Epithelial cell of proximal tubule (primary cell): ENCODE measurements around the gene SCP2. TPM values are rescaled to one million over a fixed set of nuclear protein-coding genes. Genes with fewer than 3 reads are reported as not detected.

Source experiments
- DNase-seq: peaks from one replicate; pipeline ENCODE4 v3.0.0-alpha.2; 2011; ENCODE audit warnings: low read depth
- H3K4me3 ChIP-seq: 2 replicates; pipeline ENCODE4 v1.5.1; 2011; ENCODE audit warnings: low read depth, mild to moderate bottlenecking, low read length
- total RNA-seq: library from RNA; depleted of rRNA; stranded (reverse); fragments of >200 nt; gene quantifications from 2 replicates; pipeline ENCODE4 v1.2.3, GENCODE V29; 2015
- TF ChIP-seq, protein P1 (sequence below): conservative IDR thresholded peaks from 2 replicates; pipeline ENCODE4 v1.5.1; 2012; ENCODE audit warnings: low read depth, mild to moderate bottlenecking, low read length

The SCP2 gene
- total RNA-seq, 1 donor from 2014 or later: 110 TPM

DNA sequence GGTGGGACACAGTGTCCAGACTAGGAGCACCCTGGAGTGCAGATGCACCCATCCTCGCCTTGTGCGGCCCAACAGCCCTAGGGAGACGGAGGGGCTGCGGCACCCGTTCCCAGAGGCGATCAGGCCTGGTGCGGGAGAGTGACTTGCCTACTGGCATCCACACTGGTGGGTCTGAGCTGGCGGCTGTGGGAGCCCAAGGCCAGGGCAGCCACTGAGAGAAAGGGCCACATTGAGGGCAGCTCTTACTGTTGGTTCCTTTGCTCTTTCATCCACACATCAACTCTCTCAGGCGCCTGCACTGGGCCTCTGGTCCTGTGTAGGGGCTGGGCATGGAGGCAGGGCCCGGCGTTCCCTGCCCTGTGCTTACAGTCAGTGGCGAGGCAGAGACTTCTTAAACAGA lies 143.5 kb downstream of the SCP2 start:
- H3K4me3 ChIP-seq: no peak overlapping the region
- DNase-seq: no peak
- TF ChIP-seq, protein P1, sequence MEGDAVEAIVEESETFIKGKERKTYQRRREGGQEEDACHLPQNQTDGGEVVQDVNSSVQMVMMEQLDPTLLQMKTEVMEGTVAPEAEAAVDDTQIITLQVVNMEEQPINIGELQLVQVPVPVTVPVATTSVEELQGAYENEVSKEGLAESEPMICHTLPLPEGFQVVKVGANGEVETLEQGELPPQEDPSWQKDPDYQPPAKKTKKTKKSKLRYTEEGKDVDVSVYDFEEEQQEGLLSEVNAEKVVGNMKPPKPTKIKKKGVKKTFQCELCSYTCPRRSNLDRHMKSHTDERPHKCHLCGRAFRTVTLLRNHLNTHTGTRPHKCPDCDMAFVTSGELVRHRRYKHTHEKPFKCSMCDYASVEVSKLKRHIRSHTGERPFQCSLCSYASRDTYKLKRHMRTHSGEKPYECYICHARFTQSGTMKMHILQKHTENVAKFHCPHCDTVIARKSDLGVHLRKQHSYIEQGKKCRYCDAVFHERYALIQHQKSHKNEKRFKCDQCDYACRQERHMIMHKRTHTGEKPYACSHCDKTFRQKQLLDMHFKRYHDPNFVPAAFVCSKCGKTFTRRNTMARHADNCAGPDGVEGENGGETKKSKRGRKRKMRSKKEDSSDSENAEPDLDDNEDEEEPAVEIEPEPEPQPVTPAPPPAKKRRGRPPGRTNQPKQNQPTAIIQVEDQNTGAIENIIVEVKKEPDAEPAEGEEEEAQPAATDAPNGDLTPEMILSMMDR: no peak

DNA sequence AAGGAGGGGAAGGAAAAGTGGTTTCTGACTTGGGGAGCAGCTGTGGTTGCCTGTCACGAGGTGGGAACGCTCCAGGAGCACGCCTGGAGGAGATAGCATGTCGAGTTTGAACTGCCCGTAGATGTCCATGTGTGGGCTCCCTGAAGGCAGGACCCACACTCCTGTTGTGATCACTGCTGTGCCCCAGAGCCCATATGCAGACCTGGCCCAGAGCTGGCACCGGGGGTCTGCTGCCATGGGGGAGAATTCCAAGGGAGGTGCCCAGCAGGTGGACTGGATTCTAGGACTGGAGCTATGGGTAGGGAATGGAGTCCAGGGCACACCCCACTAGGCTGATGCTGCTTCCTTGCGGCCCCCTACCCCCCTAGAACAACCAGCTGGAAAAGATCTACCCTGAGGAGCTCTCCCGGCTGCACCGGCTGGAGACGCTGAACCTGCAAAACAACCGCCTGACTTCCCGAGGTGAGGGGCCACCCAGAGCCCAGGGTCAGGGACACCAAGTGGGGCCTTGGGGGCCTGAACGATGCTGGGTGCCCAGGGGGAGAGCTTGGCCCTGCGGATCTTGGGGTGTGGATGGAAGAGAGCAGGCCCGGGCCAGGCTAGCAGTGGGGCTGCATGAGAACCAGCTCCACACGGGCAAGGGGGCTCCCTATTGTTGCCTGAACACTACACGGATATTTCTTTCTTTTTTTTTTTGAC lies 144.2 kb downstream of the SCP2 start:
- no peak for DNase-seq
- no peak overlapping the region for H3K4me3 ChIP-seq
- TF ChIP-seq, protein P1: no peak

DNA sequence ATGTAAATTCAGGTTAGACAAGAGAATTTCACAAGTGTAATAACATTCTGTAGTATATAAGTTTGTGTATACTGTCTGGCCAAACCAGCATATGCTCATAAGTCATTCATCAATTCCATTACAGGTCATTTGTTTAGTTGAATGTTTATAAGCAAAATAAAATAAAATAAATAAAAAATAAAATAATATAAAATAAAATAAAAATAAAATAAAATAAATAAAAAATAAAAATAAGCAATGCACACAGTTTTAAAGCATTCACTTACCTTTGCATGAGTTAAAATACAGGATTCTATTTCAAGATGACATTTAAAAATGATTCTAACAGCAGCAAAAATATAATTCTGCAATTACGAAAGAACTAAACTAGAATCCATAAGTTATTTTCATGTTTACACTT lies 144.8 kb downstream of the SCP2 start:
- TF ChIP-seq, protein P1: no peak
- no peak overlapping the region for H3K4me3 ChIP-seq
- DNase-seq: no peak

DNA sequence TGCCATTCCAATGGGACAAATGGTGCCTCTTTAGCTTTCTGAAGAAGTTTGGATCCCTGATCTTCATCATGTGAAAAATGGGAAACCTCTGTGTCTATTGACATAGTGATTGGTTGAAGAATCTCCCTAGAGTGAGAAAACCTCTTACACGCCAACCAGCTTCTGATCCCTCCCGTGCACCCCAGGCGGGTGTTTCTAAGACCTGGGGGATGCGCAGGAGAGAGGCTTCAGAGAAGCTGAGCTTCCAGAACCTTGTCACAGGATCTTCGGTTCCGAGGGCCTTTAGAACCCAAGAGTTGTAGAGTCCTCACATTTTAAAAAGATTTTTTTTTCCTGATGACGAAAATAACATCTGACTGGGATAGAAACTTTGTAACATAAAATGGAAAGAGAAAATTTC lies 146.2 kb downstream of the SCP2 start:
- TF ChIP-seq, protein P1: no peak
- DNase-seq: no peak
- no peak overlapping the region for H3K4me3 ChIP-seq

DNA sequence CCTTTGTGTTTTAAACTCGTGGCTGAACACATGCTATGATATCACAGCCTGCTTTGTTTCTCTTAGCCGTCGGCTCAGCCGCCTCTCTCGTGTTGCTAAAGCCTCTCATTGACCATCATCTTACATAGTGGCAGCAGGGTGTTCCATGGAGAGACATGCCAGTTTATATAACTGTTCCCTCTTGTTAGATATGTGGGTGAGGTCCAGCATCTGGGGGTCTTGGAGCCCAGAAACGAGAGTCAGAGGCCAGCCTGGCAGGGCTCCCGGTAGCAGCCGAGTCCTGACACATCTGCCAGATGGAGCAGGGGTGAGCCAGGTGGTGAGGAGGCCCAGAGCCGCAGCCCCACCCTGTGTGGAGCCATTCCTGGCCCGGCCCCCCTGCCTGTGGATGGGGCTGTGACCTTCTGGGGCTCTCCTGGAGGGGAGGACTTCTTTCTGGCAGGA lies 146.8 kb downstream of the SCP2 start:
- H3K4me3 ChIP-seq: no peak overlapping the region
- no peak for DNase-seq
- TF ChIP-seq, protein P1: no peak

DNA sequence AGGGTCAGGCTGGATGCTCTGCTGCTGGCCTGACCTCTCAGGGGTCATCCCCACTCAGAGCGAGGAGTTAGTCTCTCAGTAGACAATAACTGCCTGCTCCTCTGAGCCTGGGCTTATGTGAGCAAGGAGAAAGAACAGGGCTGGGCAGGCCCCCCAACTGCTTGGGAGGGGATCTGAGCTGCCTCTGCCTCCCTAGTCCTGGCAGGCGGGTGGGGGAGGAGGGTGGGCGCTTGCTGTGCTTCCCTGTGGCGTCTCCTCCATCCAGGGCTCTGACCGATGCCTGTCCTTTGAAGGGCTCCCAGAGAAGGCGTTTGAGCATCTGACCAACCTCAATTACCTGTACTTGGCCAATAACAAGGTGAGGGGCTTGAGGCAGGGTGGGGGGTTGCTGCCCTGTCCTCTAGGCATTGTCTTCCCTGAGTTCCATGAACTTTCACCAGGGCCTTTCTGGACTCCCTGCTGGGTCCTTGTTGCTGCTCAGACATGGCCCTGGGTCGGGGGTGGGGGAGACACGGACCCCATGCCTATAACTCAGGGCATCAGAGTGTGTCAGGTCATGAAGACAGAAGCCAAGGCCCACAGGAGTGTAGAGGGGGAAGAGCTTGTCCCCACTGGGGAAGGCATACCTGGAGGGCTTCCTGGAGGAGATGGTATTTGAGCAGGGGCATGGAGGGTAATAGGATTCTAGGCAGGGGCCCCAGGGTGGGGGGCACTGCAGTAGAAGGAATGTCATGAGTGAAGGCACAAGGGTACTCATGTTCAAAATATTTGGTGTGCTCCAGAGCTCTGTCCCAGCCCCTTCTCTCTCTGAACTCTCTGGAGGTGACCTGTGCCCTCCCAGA lies 147.5 kb downstream of the SCP2 start:
- DNase-seq: no peak
- H3K4me3 ChIP-seq: no peak overlapping the region
- TF ChIP-seq, protein P1: no peak

DNA sequence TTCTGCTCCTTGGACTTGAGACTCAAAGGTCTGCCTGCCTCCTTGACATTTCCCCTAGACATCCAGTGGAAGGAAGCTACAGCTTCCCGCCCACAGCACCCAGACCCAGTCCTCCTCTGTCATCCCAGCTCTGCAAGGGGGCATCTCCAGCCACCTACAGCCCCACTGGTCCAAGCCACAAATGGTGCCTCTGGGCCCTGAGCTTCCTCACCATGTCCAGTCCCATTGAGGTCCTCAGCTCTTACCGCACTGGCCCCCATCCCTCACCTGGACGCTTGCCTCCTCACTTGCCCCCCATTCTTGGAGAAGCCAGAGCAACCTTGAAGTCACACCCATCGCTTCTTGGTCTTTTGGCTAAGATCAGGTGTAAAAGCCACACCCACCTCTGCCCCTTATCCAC lies 148.1 kb downstream of the SCP2 start:
- TF ChIP-seq, protein P1: no peak

More for the DNA sequence above, 148.1 kb downstream of the SCP2 start:
- H3K4me3 ChIP-seq: no peak overlapping the region
- DNase-seq: no peak
